MCF 10A (cell line): ENCODE data around the gene ARHGAP8. TPM values are rescaled to one million over a fixed set of nuclear protein-coding genes. Genes with fewer than 3 reads are reported as not detected.

Source experiments
- BruUV-seq: library from RNA; stranded (reverse); fragments of 400-500 nt; replicated peaks from 2 replicates; lab custom pipeline; 2021; lab: Mats Ljungman, UMichigan
- CTCF ChIA-PET: fragments of 300-600 bp; sonication (Branson Sonifier 250); formaldehyde crosslinking; extraction: SDS; loops from one replicate; lab custom pipeline; 2021; ENCODE audit warnings: antibody characterized with exemption, inconsistent platforms; lab: Yijun Ruan, JAX
- POLR2A ChIA-PET: fragments of 300-600, 350-650 bp; sonication (Branson Sonifier 250); formaldehyde crosslinking; extraction: SDS; loops from one replicate; lab custom pipeline; 2020; ENCODE audit warnings: antibody characterized with exemption, inconsistent platforms; lab: Yijun Ruan, JAX
- DNase-seq: peaks from one replicate; pipeline ENCODE4 v3.0.0-alpha.2; 2018; ENCODE audit not compliant: unreplicated experiment
- H3K27ac Mint-ChIP-seq: one replicate; pipeline ENCODE4 v1.8.0; 2022; ENCODE audit warnings: mild to moderate bottlenecking, low read depth, mixed read lengths; ENCODE audit not compliant: unreplicated experiment
- H3K27me3 Mint-ChIP-seq: one replicate; pipeline ENCODE4 v1.8.0; 2022; ENCODE audit warnings: mixed read lengths; ENCODE audit not compliant: insufficient read depth, unreplicated experiment
- H3K36me3 Mint-ChIP-seq: one replicate; pipeline ENCODE4 v1.8.0; 2022; ENCODE audit warnings: mild to moderate bottlenecking, moderate library complexity, mixed read lengths; ENCODE audit not compliant: insufficient read depth, unreplicated experiment
- H3K4me1 Mint-ChIP-seq: one replicate; pipeline ENCODE4 v1.8.0; 2022; ENCODE audit warnings: mixed read lengths; ENCODE audit not compliant: insufficient read depth, unreplicated experiment
- H3K4me3 Mint-ChIP-seq: one replicate; pipeline ENCODE4 v1.8.0; 2022; ENCODE audit warnings: mild to moderate bottlenecking, moderate library complexity, mixed read lengths; ENCODE audit not compliant: unreplicated experiment
- H3K9me3 Mint-ChIP-seq: one replicate; pipeline ENCODE4 v1.8.0; 2022; ENCODE audit warnings: mixed read lengths; ENCODE audit not compliant: unreplicated experiment
- intact Hi-C: fragments of 100-400 bp; cut with micrococcal nuclease; formaldehyde crosslinking; loops from 2 replicates; pipeline ENCODE4 v1.14.1; 2022
- total RNA-seq: library from RNA; stranded (reverse); gene quantifications from 2 replicates; pipeline ENCODE4 v1.2.3, GENCODE V29; 2022
- TF ChIP-seq, protein P1 (sequence below): fragments of 200-600 bp; IDR thresholded peaks from one replicate; pipeline ENCODE4 v1.8.0; 2022; ENCODE audit warnings: antibody characterized with exemption, mild to moderate bottlenecking; ENCODE audit not compliant: unreplicated experiment

ARHGAP8 gene
- total RNA-seq, 1 experiment from 2014 or later: 18.6 TPM

DNA sequence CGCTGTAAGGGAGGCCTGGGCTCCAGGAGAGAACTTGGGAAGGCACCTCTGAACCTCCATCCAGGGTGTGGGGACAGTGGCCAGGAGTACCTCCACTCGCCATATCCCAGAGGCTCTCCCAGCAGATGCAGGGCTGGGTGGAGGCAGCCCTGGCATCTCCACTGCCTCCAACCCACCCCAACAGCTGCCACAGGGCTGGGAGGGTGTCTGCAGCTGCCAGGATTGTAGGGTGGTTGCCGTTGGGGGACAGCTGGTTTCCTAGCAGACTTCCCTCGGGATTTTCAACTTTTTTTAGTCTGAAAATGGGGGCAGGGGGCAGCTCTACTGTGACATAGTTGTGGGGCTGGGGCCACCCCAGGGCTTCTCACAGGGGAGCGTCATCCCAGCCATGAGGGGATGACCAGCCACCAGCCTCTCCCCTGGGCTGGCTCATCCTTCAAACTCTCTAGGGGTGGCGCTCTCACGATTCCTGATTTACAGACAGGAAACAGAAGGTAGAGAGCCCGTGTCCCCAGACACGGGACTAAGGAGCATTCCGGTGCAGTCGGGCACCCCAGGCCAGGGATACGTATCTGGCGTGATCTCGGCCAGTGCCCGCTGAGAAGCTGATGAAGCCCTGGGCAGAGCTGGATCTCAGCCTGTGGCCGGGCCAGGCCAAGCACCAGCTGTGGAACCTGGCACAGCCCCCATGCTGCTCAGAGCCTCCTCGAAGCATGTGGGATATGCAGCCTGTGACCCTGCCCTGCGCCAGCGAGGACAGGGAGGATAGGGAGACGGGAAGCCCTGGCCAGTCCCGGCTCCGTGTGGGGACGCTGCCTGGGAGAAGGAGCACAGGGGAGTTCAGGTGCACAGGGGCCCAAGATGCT is 40.5 kb upstream of the ARHGAP8 start:
- Mint-ChIP-seq H3K27me3 (no peaks in the 10 kb centered on the region), H3K27ac (no peak overlapping the region), H3K4me1 (peaks cover 4% of the 10 kb centered on the region), H3K9me3 (no peaks in the 10 kb centered on the region), H3K36me3 (no peaks in the 10 kb centered on the region), H3K4me3 (no peak overlapping the region)
- POLR2A ChIA-PET: interaction anchor here (0.6 kb wide), 1 partner anchor 18 kb away, joined by 4 read pairs; no protein-coding TSS in a partner anchor
- TF ChIP-seq, protein P1, sequence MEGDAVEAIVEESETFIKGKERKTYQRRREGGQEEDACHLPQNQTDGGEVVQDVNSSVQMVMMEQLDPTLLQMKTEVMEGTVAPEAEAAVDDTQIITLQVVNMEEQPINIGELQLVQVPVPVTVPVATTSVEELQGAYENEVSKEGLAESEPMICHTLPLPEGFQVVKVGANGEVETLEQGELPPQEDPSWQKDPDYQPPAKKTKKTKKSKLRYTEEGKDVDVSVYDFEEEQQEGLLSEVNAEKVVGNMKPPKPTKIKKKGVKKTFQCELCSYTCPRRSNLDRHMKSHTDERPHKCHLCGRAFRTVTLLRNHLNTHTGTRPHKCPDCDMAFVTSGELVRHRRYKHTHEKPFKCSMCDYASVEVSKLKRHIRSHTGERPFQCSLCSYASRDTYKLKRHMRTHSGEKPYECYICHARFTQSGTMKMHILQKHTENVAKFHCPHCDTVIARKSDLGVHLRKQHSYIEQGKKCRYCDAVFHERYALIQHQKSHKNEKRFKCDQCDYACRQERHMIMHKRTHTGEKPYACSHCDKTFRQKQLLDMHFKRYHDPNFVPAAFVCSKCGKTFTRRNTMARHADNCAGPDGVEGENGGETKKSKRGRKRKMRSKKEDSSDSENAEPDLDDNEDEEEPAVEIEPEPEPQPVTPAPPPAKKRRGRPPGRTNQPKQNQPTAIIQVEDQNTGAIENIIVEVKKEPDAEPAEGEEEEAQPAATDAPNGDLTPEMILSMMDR: no peak
- DNase-seq: no peak
- BruUV-seq: no TSS peak
- CTCF ChIA-PET: interaction anchor here (0.6 to 0.8 kb wide), 4 partner anchors 11 to 27 kb away, joined by 3 to 4 read pairs (median 3); no protein-coding TSS in a partner anchor
- intact Hi-C loops: no loop called here

- no TSS peak for BruUV-seq
- no peak for DNase-seq
- H3K9me3 Mint-ChIP-seq: no peaks in the 10 kb centered on the region
- no peak overlapping the region for H3K4me3 Mint-ChIP-seq
- TF ChIP-seq, protein P1: no peak
- peaks cover 4% of the 10 kb centered on the region for H3K4me1 Mint-ChIP-seq
- intact Hi-C loops: no loop called here
- no peak overlapping the region for H3K27ac Mint-ChIP-seq
- H3K36me3 Mint-ChIP-seq: no peaks in the 10 kb centered on the region
- ChIA-PET POLR2A (no interaction called here), CTCF (interaction anchor here (0.6 to 0.8 kb wide), 3 partner anchors 13 to 829 kb away, joined by 3 to 4 read pairs (median 3); no protein-coding TSS in a partner anchor)
- H3K27me3 Mint-ChIP-seq: no peaks in the 10 kb centered on the region
These were observed 39.4 kb upstream of the ARHGAP8 start for GRCh38 chr22:44712962-44713361.

DNA sequence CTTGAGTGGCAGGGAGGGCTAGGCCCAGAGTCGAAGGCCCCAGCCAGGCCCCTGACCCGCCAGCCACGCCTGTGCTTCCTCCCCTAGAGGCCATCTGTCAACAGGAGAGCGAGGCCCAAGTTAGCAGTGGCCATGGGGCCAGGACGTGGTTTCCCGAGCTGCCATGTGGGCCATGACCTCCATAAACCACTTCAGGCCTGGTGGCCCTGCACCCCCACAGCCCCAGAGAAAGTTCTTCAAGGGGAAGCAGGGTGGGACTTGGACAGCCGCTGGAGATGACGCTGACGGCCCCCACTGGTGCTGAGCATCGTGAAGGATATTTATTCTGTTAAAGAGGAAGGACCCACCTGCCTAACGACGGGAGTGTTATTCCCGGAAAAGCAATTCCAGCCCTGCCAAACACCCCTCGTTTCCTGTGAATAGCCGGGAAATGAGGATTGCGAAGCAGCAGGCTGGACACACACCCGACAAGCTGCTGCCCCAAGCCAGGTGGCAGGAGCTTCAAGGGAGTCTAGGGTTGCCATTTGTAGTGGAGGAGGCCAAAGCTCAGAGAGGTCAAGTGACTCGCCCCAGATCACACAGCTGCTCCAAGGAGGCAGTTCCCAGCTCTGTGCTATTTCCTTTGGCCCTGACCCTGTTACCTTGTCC is 37.5 kb upstream of the ARHGAP8 start:
- no TSS peak for BruUV-seq
- intact Hi-C loops: no loop called here
- no peak for DNase-seq
- H3K36me3 Mint-ChIP-seq: no peaks in the 10 kb centered on the region
- no peak overlapping the region for H3K27ac Mint-ChIP-seq
- peaks cover 4% of the 10 kb centered on the region for H3K4me1 Mint-ChIP-seq
- ChIA-PET POLR2A (interaction anchor here (0.6 kb wide), 1 partner anchor 29 kb away, joined by 4 read pairs; no protein-coding TSS in a partner anchor), CTCF (interaction anchor here (0.5 to 1.1 kb wide), 2 partner anchors 22 to 328 kb away, joined by 3 to 4 read pairs; no protein-coding TSS in a partner anchor)
- H3K4me3 Mint-ChIP-seq: no peak overlapping the region
- no peaks in the 10 kb centered on the region for H3K27me3 Mint-ChIP-seq
- TF ChIP-seq, protein P1: no peak
- no peaks in the 10 kb centered on the region for H3K9me3 Mint-ChIP-seq

DNA sequence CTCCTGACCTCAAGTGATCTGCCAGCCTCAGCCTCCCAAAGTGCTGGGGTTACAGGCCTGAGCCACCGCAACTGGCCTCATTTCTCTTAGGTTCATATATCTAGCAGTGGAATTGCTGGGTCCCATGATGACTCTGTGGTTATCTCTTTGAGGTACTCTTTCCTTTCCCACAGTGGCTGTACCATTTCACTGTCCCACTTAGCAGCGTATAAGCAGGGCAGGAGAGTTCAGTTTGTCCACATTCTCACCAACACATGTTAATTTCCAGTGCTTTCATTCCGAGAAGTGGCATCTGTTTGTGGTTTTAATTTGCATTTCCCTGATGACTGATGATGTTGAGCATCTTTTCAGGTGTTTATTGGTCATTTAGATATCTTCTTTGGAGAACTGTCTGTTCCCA is 34.0 kb upstream of the ARHGAP8 start:
- H3K27ac Mint-ChIP-seq: no peak overlapping the region
- no TSS peak for BruUV-seq
- no peak overlapping the region for H3K4me3 Mint-ChIP-seq
- POLR2A ChIA-PET: no interaction called here
- H3K4me1 Mint-ChIP-seq: no peaks in the 10 kb centered on the region
- H3K27me3 Mint-ChIP-seq: no peaks in the 10 kb centered on the region
- intact Hi-C loops: no loop called here
- no peak for DNase-seq
- TF ChIP-seq, protein P1: no peak
- no peaks in the 10 kb centered on the region for H3K9me3 Mint-ChIP-seq
- CTCF ChIA-PET: interaction anchor here (0.6 to 2.6 kb wide), 2 partner anchors 17 to 697 kb away, joined by 3 to 14 read pairs; no protein-coding TSS in a partner anchor
- H3K36me3 Mint-ChIP-seq: no peaks in the 10 kb centered on the region
